Measurements from ENCODE around the gene EXD2.

EXD2 gene

DNA sequence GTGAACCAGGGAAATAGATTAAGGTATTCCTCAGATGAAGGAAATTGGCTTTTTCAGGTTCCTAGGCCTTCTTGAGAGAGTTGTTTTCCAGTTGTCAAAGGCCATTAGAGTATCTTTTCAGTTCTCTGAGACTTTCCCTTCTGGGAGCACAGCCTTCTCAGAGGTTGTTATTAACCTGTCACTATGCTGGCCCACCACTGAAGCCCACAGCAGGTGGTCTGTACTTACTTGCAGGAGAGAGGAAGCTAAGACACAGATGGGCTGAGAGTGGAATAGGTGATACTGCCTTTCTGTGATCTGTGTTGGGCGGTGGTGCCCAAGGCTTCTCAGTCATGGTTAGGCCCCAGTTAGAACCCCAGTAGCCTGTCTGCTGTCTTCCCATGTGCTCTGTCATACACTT, 45.8 kb downstream of the EXD2 start:
- H3K4me1 ChIP-seq (ENCODE audit: control insufficient read depth, low read depth, low read length): no peaks in the 10 kb centered on the region
- H3K9ac ChIP-seq (ENCODE audit: low read length): no peak overlapping the region
- H3K27me3 ChIP-seq (ENCODE audit: control insufficient read depth, insufficient read depth, low read length): no peaks in the 10 kb centered on the region
- H3K27ac ChIP-seq (ENCODE audit: low read length): no peak overlapping the region
- H3K36me3 ChIP-seq (ENCODE audit: control insufficient read depth, low read depth, low read length): peaks cover 47% of the 10 kb centered on the region
- no peaks in the 10 kb centered on the region for H3K9me3 ChIP-seq (ENCODE audit: control insufficient read depth, low read depth, low read length)
- H3K4me3 ChIP-seq (ENCODE audit: low read length): no peak overlapping the region

GRCh38 chr14:69237584-69237983, 46.3 kb downstream of the EXD2 start:
- Histone ChIP-seq H3K4me1 (ENCODE audit: control insufficient read depth, low read depth, low read length) (no peaks in the 10 kb centered on the region), H3K9ac (ENCODE audit: low read length) (no peak overlapping the region), H3K4me3 (ENCODE audit: low read length) (no peak overlapping the region), H3K27ac (ENCODE audit: low read length) (no peak overlapping the region), H3K9me3 (ENCODE audit: control insufficient read depth, low read depth, low read length) (no peaks in the 10 kb centered on the region), H3K36me3 (ENCODE audit: control insufficient read depth, low read depth, low read length) (peaks cover 47% of the 10 kb centered on the region), H3K27me3 (ENCODE audit: control insufficient read depth, insufficient read depth, low read length) (no peaks in the 10 kb centered on the region)

DNA sequence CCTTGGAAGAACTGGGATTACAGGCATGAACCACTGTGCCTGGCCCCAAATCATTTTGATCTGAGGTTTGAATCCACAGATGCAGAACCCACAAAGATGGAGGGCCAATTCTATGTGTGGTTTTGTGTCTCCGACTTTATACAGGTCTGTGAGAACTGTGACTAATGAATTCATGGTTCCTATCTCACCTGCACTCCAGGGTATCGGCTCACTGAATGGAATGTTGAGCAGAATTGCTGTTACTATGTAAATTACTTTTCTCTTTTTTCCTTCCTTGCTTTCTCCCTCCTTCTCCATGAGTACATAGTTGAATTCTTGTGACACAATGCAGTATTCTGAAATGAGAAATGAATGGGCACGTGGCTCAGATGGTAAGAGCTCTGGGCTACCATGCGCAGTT, 47.6 kb downstream of the EXD2 start:
- no peaks in the 10 kb centered on the region for H3K9me3 ChIP-seq (ENCODE audit: control insufficient read depth, low read depth, low read length)
- no peaks in the 10 kb centered on the region for H3K4me1 ChIP-seq (ENCODE audit: control insufficient read depth, low read depth, low read length)
- H3K4me3 ChIP-seq (ENCODE audit: low read length): no peak overlapping the region
- H3K27ac ChIP-seq (ENCODE audit: low read length): no peak overlapping the region
- no peaks in the 10 kb centered on the region for H3K27me3 ChIP-seq (ENCODE audit: control insufficient read depth, insufficient read depth, low read length)
- H3K9ac ChIP-seq (ENCODE audit: low read length): no peak overlapping the region
- H3K36me3 ChIP-seq (ENCODE audit: control insufficient read depth, low read depth, low read length): peaks cover 47% of the 10 kb centered on the region

DNA sequence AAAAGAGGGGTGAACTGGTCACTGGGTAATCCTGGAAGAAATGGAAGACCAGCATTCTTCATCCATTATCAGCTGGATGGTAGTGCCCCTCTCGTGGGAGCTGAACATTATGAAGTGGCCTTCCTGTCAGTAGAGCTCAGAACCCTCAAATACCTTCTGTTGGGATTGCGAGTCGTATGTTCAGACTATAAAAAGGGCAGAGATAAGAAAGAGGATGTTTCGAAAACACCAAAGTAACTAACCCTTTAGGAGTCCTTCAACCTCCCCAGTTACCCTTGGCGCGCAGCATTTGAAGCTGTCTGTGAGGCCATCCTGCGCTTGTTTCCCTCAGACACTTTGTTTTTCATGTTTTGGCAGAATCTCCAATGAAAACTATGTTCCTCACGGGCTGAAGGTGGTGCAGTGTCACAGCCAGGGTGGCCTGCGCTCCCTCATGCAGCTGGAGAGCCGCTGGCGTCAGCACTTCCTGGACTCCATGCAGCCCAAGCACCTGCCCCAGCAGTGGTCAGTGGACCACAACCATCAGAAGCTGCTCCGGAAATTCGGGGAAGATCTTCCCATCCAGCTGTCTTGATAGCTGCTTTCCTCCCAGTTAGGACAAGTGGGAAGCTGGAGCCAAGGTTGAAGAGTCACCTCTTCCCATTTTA, 49.4 kb downstream of the EXD2 start:
- no peak overlapping the region for H3K4me3 ChIP-seq (ENCODE audit: low read length)
- H3K9ac ChIP-seq (ENCODE audit: low read length): no peak overlapping the region
- no peaks in the 10 kb centered on the region for H3K27me3 ChIP-seq (ENCODE audit: control insufficient read depth, insufficient read depth, low read length)
- H3K27ac ChIP-seq (ENCODE audit: low read length): no peak overlapping the region
- H3K4me1 ChIP-seq (ENCODE audit: control insufficient read depth, low read depth, low read length): no peaks in the 10 kb centered on the region
- no peaks in the 10 kb centered on the region for H3K9me3 ChIP-seq (ENCODE audit: control insufficient read depth, low read depth, low read length)
- H3K36me3 ChIP-seq (ENCODE audit: control insufficient read depth, low read depth, low read length): peaks cover 38% of the 10 kb centered on the region

DNA sequence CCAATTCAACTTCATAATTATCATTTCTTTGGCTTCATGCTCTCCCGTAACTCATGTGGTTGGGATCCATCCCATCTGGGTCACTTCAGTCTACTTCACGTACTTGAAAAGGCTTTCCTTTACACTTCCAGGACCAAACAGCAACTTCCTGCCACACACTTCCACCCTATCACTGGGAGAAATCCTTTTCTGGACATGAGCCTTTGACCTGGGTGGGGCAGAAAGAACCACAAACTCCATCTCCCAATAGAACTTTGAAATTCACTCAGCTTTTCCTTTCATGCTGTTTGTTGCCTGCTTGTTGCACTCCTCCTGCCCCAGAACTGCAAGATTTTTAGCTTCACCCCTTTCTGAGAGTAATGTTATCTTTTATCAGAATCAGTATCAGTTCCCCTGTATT, 50.3 kb downstream of the EXD2 start:
- Histone ChIP-seq H3K9me3 (ENCODE audit: control insufficient read depth, low read depth, low read length) (no peaks in the 10 kb centered on the region), H3K27me3 (ENCODE audit: control insufficient read depth, insufficient read depth, low read length) (no peaks in the 10 kb centered on the region), H3K4me1 (ENCODE audit: control insufficient read depth, low read depth, low read length) (no peaks in the 10 kb centered on the region), H3K4me3 (ENCODE audit: low read length) (no peak overlapping the region), H3K9ac (ENCODE audit: low read length) (no peak overlapping the region), H3K36me3 (ENCODE audit: control insufficient read depth, low read depth, low read length) (peaks cover 29% of the 10 kb centered on the region), H3K27ac (ENCODE audit: low read length) (no peak overlapping the region)

GRCh38 chr14:69242311-69243224, 51.3 kb downstream of the EXD2 start:
- Histone ChIP-seq H3K27me3 (ENCODE audit: control insufficient read depth, insufficient read depth, low read length) (no peaks in the 10 kb centered on the region), H3K4me1 (ENCODE audit: control insufficient read depth, low read depth, low read length) (no peaks in the 10 kb centered on the region), H3K36me3 (ENCODE audit: control insufficient read depth, low read depth, low read length) (peaks cover 21% of the 10 kb centered on the region), H3K4me3 (ENCODE audit: low read length) (no peak overlapping the region), H3K9ac (ENCODE audit: low read length) (no peak overlapping the region), H3K9me3 (ENCODE audit: control insufficient read depth, low read depth, low read length) (no peaks in the 10 kb centered on the region), H3K27ac (ENCODE audit: low read length) (no peak overlapping the region)

GRCh38 chr14:69244946-69245345, 53.6 kb downstream of the EXD2 start:
- Histone ChIP-seq H3K4me1 (ENCODE audit: control insufficient read depth, low read depth, low read length) (no peaks in the 10 kb centered on the region), H3K4me3 (ENCODE audit: low read length) (no peak overlapping the region), H3K36me3 (ENCODE audit: control insufficient read depth, low read depth, low read length) (peaks cover 11% of the 10 kb centered on the region), H3K9me3 (ENCODE audit: control insufficient read depth, low read depth, low read length) (no peaks in the 10 kb centered on the region), H3K9ac (ENCODE audit: low read length) (no peak overlapping the region), H3K27me3 (ENCODE audit: control insufficient read depth, insufficient read depth, low read length) (no peaks in the 10 kb centered on the region), H3K27ac (ENCODE audit: low read length) (no peak overlapping the region)

DNA sequence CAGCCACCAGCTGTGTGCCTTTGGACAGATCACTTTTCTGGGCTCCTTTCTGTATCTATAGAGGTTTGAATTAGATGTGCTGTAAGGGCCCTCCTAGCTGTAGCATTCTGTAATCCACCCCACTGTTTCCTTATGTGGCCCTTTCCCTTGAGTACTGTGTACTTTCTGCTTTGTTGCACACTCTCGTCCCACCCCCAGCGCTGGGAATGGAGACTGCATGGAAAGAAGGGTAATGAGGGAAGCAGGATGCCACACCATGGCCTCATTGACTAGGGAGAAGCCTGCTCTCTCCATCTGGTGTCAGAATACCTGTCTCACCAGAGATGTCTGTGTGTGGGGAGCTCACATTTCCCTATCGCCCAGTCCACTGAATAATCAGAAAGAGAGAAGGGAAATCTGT, 55.0 kb downstream of the EXD2 start:
- no peaks in the 10 kb centered on the region for H3K9me3 ChIP-seq (ENCODE audit: control insufficient read depth, low read depth, low read length)
- peaks cover 3% of the 10 kb centered on the region for H3K36me3 ChIP-seq (ENCODE audit: control insufficient read depth, low read depth, low read length)
- H3K9ac ChIP-seq (ENCODE audit: low read length): no peak overlapping the region
- H3K27ac ChIP-seq (ENCODE audit: low read length): no peak overlapping the region
- H3K4me3 ChIP-seq (ENCODE audit: low read length): no peak overlapping the region
- H3K4me1 ChIP-seq (ENCODE audit: control insufficient read depth, low read depth, low read length): no peaks in the 10 kb centered on the region
- no peaks in the 10 kb centered on the region for H3K27me3 ChIP-seq (ENCODE audit: control insufficient read depth, insufficient read depth, low read length)

DNA sequence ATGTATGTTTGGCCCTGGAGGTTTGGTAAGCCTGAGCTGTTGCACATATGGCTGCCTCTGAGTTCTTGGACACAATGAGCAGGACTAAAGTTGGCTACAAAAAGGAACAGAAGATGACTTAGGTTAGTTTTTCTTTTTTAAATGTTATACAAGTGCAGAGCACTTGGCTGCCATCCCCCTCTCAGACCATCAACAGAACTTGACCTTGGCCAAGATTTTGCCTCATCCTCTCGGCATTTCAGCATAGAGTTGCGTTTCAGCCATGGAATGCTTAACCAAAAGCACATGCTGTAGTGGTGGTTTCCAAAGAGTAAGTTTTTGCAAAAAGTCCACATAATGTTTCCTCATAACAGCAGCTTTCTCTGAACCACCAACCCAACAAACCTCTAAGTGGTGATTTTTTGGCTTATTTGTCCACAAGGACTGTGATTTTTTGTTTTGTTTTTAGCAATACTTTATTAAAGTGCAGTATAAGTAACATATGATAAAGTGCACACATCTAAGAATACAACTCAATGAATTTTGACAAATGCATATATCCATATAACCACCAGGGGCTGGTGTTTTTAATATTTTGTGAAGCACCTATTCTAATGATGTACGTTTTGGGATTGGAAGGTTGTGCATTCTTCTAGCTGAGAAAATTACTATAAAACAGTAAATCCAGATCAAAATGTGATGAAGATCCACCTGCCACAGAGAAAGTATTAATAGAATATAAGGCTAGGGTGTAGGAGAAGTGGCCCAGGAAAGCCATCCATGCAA, 56.6 kb downstream of the EXD2 start:
- Histone ChIP-seq H3K27me3 (ENCODE audit: control insufficient read depth, insufficient read depth, low read length) (no peaks in the 10 kb centered on the region), H3K4me3 (ENCODE audit: low read length) (no peak overlapping the region), H3K36me3 (ENCODE audit: control insufficient read depth, low read depth, low read length) (no peaks in the 10 kb centered on the region), H3K9ac (ENCODE audit: low read length) (no peak overlapping the region), H3K9me3 (ENCODE audit: control insufficient read depth, low read depth, low read length) (no peaks in the 10 kb centered on the region), H3K4me1 (ENCODE audit: control insufficient read depth, low read depth, low read length) (no peaks in the 10 kb centered on the region), H3K27ac (ENCODE audit: low read length) (no peak overlapping the region)

DNA sequence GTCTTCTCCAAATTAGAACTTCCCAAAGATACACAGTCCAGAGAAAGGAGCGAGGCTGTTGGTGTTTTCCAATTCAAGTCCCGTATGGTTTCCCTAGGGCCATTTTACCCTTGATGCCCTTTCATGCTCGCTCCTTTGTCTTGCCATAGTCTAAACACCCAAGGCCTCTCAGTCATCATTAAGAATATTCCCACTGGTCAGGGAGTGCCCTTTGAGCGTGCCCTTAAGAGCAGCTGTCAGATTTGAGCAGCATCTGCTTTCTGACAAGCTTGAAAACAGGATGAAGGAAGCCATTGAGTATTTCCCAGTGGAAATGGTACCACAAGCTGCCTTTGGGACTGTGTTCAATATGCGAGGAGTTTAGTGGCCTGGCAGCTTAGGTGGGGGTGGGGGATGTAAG, 58.3 kb downstream of the EXD2 start:
- Histone ChIP-seq H3K27ac (ENCODE audit: low read length) (no peak overlapping the region), H3K9ac (ENCODE audit: low read length) (no peak overlapping the region), H3K4me1 (ENCODE audit: control insufficient read depth, low read depth, low read length) (no peaks in the 10 kb centered on the region), H3K36me3 (ENCODE audit: control insufficient read depth, low read depth, low read length) (no peaks in the 10 kb centered on the region), H3K9me3 (ENCODE audit: control insufficient read depth, low read depth, low read length) (no peaks in the 10 kb centered on the region), H3K27me3 (ENCODE audit: control insufficient read depth, insufficient read depth, low read length) (no peaks in the 10 kb centered on the region), H3K4me3 (ENCODE audit: low read length) (no peak overlapping the region)

DNA sequence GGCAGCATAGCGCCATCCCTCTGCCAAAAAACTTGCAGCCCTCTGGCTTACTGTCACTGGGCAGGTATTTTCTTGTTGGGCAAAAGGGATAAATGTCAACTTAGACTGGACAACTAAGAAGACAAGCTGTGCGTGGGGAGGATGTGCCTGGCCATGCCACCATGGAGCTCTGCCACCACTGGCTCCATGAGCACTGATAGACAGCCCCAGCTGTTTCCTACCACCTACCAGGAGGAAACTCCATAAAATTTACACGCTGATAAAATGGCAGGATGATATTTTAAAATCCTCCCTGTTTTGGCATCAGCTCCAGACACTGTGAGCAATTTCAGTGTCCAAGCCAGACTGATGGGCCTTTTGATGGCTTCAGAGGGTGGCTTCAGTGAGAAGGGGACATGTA, 61.6 kb downstream of the EXD2 start:
- Histone ChIP-seq H3K27me3 (ENCODE audit: control insufficient read depth, insufficient read depth, low read length) (peaks cover 14% of the 10 kb centered on the region), H3K36me3 (ENCODE audit: control insufficient read depth, low read depth, low read length) (no peaks in the 10 kb centered on the region), H3K4me1 (ENCODE audit: control insufficient read depth, low read depth, low read length) (no peaks in the 10 kb centered on the region), H3K4me3 (ENCODE audit: low read length) (no peak overlapping the region), H3K27ac (ENCODE audit: low read length) (no peak overlapping the region), H3K9me3 (ENCODE audit: control insufficient read depth, low read depth, low read length) (no peaks in the 10 kb centered on the region), H3K9ac (ENCODE audit: low read length) (no peak overlapping the region)
